ENCODE data around the gene CD46. TPM values are rescaled to one million over a fixed set of nuclear protein-coding genes. Genes with fewer than 3 reads are reported as not detected.
A peak's percentile ranks its signal among the peaks of the same experiment; 100 is the strongest.
"Not testable (repeated sequence)": the region's sequence is repeated elsewhere in the genome, so short reads cannot be mapped to it uniquely, and the experiment has no call there.

The CD46 gene
- total and polyA plus RNA-seq, 2 donors = 69.7 to 152 TPM

DNA sequence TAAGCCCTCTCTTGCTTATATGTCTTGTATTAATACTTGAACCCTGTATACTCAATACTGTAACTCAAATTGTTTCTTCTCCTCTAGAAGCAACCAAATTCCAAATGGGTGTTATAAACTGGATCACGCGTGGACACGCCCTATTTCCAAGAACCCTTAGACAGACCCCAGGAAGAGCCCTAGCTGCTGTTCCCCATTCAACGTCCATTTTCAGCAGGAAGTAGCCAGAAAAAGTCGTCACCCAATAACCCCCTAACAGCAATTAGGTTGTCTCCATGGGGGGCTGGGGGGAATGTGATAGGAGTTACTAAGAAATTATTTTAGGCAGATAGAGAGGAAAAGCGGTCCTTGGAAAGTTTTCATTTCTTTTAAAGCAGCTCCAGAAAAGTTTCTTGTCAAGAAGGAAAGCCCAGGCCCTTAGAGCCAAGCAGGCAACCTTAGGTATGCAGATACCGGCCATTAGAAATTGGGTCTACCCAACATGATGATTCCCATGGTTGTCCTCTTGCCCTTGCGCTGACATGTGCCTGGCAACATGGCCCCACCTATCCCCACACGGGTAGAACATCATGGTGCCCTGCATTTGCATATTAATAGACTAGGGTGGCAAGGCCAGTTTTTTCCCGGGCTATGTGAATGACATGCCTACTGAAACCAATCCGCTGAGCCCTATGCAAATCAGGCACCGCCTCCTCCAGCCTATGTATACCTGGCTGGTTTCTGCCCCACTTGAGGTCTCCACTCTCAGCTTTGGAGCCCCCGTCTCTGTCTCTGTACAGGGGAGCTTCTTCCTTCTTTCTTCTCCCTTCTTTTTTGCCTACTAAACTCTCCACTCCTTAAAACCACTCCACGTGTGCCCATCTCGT, 4.0 kb upstream of the CD46 start:
- H3K4me3 ChIP-seq (ENCODE audit: low read length in 2 of 2) = no peak overlapping the region
- no peaks in the 10 kb centered on the region for H3K36me3 ChIP-seq (ENCODE audit: control insufficient read depth in 2 of 2, insufficient read depth in 2 of 2, low read length in 1 of 2)
- H3K27ac ChIP-seq (ENCODE audit: low read depth in 1 of 2, low read length in 1 of 2) = no peak overlapping the region
- DNase-seq (ENCODE audit: low read depth in 6 of 9, low spot score in 9 of 9) = no peak
- peaks cover 9 to 25% of the 10 kb centered on the region in 2 donors for H3K4me1 ChIP-seq (ENCODE audit: control insufficient read depth in 2 of 2, insufficient read depth in 2 of 2, low read length in 2 of 2)
- peaks cover 1 to 4% of the 10 kb centered on the region in 2 donors for H3K9me3 ChIP-seq (ENCODE audit: control insufficient read depth in 2 of 2, insufficient read depth in 1 of 2, low read length in 1 of 2)
- no peaks in the 10 kb centered on the region for H3K27me3 ChIP-seq (ENCODE audit: control insufficient read depth in 2 of 2, insufficient read depth in 1 of 2, low read length in 1 of 2)
- 98% methylated on average over 15 of the region's 15 CpGs for WGBS

DNA sequence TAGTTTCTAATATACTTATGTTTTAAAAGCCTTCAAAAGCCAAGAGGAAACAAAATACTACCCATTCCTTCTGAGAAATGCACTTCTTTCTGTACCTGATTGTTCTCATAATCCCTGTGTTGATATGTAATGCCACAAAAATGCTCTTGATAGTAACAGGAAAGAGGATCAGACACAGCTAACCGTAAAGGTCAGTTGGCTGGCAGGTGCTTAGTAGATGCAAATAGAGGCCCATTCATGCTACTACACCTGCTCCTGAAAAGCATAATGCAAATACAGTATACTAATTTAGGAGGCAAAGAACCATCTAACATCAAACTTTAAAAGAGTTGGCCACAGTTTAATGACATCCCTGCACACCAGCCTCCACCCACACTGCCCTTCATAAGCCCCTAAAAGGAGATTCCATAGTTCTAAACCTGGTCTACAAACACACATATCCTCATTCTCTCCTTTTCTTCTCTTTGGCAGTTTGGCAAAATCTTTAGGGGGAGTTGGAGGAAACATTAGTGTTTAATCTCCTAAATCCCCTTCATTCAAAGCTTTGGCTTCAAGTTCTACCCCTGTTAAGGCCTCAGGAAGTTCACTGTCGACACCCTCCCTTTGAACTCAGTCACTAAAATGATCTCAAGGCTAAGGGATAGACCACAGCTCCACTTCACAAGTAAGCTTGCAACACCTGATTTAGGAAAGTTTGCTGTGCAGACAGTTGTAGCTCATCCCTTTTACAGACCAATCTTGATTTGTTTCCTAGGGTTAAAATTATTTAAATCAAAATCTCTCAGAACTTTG, 2.9 kb upstream of the CD46 start:
- peak in 6 of 9 donors; percentile 37 to 81 (median 56) for DNase-seq (ENCODE audit: low read depth in 6 of 9, low spot score in 9 of 9)
- H3K4me3 ChIP-seq (ENCODE audit: low read length in 2 of 2) = no peak overlapping the region
- 29% methylated on average over 2 of the region's 2 CpGs for WGBS
- H3K4me1 ChIP-seq (ENCODE audit: control insufficient read depth in 2 of 2, insufficient read depth in 2 of 2, low read length in 2 of 2) = peaks cover 14 to 34% of the 10 kb centered on the region in 2 donors
- no peaks in the 10 kb centered on the region for H3K27me3 ChIP-seq (ENCODE audit: control insufficient read depth in 2 of 2, insufficient read depth in 1 of 2, low read length in 1 of 2)
- no peaks in the 10 kb centered on the region for H3K36me3 ChIP-seq (ENCODE audit: control insufficient read depth in 2 of 2, insufficient read depth in 2 of 2, low read length in 1 of 2)
- H3K9me3 ChIP-seq (ENCODE audit: control insufficient read depth in 2 of 2, insufficient read depth in 1 of 2, low read length in 1 of 2) = peaks cover 1 to 4% of the 10 kb centered on the region in 2 donors
- peak overlapping the region in 1 of 2 donors; percentile 43 for H3K27ac ChIP-seq (ENCODE audit: low read depth in 1 of 2, low read length in 1 of 2)

GRCh38 chr1:207750631-207751305, 1.1 kb upstream of the CD46 start:
- Histone ChIP-seq H3K9me3 (ENCODE audit: control insufficient read depth in 2 of 2, insufficient read depth in 1 of 2, low read length in 1 of 2) (peaks cover 1 to 4% of the 10 kb centered on the region in 2 donors), H3K4me3 (ENCODE audit: low read length in 2 of 2) (peak overlapping the region in 1 of 2 donors; percentile 93), H3K27ac (ENCODE audit: low read depth in 1 of 2, low read length in 1 of 2) (peak overlapping the region in 1 of 2 donors; percentile 80), H3K36me3 (ENCODE audit: control insufficient read depth in 2 of 2, insufficient read depth in 2 of 2, low read length in 1 of 2) (no peaks in the 10 kb centered on the region), H3K4me1 (ENCODE audit: control insufficient read depth in 2 of 2, insufficient read depth in 2 of 2, low read length in 2 of 2) (peaks cover 14 to 40% of the 10 kb centered on the region in 2 donors), H3K27me3 (ENCODE audit: control insufficient read depth in 2 of 2, insufficient read depth in 1 of 2, low read length in 1 of 2) (no peaks in the 10 kb centered on the region)
- 93% methylated on average over 5 of the region's 5 CpGs for WGBS
- DNase-seq (ENCODE audit: low read depth in 6 of 9, low spot score in 9 of 9) = no peak

GRCh38 chr1:207751463-207751789, 428 bp upstream of the CD46 start:
- WGBS = 40% methylated on average over 7 of the region's 7 CpGs
- not testable (repeated sequence) for H3K27me3 ChIP-seq (ENCODE audit: control insufficient read depth in 2 of 2, insufficient read depth in 1 of 2, low read length in 1 of 2); DNase-seq (ENCODE audit: low read depth in 6 of 9, low spot score in 9 of 9); H3K9me3 ChIP-seq (ENCODE audit: control insufficient read depth in 2 of 2, insufficient read depth in 1 of 2, low read length in 1 of 2); H3K36me3 ChIP-seq (ENCODE audit: control insufficient read depth in 2 of 2, insufficient read depth in 2 of 2, low read length in 1 of 2)
- H3K27ac ChIP-seq (ENCODE audit: low read depth in 1 of 2, low read length in 1 of 2) = peak overlapping the region; percentile 80 to 91
- peaks cover 14 to 40% of the 10 kb centered on the region in 2 donors for H3K4me1 ChIP-seq (ENCODE audit: control insufficient read depth in 2 of 2, insufficient read depth in 2 of 2, low read length in 2 of 2)
- peak overlapping the region; percentile 93 for H3K4me3 ChIP-seq (ENCODE audit: low read length in 2 of 2)

- H3K4me1 ChIP-seq (ENCODE audit: control insufficient read depth in 2 of 2, insufficient read depth in 2 of 2, low read length in 2 of 2) = peaks cover 14 to 40% of the 10 kb centered on the region in 2 donors
- H3K36me3 ChIP-seq (ENCODE audit: control insufficient read depth in 2 of 2, insufficient read depth in 2 of 2, low read length in 1 of 2) = peaks cover 0 to 3% of the 10 kb centered on the region in 2 donors
- peak in 4 of 9 donors; percentile 8 to 37 (median 22) for DNase-seq (ENCODE audit: low read depth in 6 of 9, low spot score in 9 of 9)
- H3K27ac ChIP-seq (ENCODE audit: low read depth in 1 of 2, low read length in 1 of 2) = peak overlapping the region; percentile 80 to 91
- peaks cover 1 to 4% of the 10 kb centered on the region in 2 donors for H3K9me3 ChIP-seq (ENCODE audit: control insufficient read depth in 2 of 2, insufficient read depth in 1 of 2, low read length in 1 of 2)
- H3K4me3 ChIP-seq (ENCODE audit: low read length in 2 of 2) = peak overlapping the region; percentile 93
- WGBS = 1% methylated on average over 30 of the region's 30 CpGs
- H3K27me3 ChIP-seq (ENCODE audit: control insufficient read depth in 2 of 2, insufficient read depth in 1 of 2, low read length in 1 of 2) = no peaks in the 10 kb centered on the region
Observed at GRCh38 chr1:207752456-207752998, 673 bp downstream of the CD46 start.

DNA sequence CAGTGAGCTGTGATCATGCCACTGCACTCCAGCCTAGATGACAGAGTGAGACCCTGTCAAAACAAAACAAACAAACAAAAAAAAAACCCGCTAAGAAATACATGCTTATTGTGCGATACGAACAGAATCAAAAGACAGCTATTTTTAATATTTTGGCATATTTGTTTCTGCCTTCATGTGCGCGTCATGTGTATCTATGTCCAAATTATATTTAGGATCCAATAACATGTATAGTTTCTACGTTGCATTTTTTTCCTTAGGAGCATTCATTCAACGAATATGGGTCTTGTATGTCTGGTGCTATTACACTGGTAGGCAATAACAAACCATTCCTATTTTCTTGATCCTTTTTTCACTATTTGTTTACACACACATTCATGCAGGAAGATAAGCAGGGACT, 1.8 kb downstream of the CD46 start:
- peaks cover 0 to 12% of the 10 kb centered on the region in 2 donors for H3K36me3 ChIP-seq (ENCODE audit: control insufficient read depth in 2 of 2, insufficient read depth in 2 of 2, low read length in 1 of 2)
- peaks cover 1 to 4% of the 10 kb centered on the region in 2 donors for H3K9me3 ChIP-seq (ENCODE audit: control insufficient read depth in 2 of 2, insufficient read depth in 1 of 2, low read length in 1 of 2)
- H3K4me1 ChIP-seq (ENCODE audit: control insufficient read depth in 2 of 2, insufficient read depth in 2 of 2, low read length in 2 of 2) = peaks cover 14 to 33% of the 10 kb centered on the region in 2 donors
- H3K27me3 ChIP-seq (ENCODE audit: control insufficient read depth in 2 of 2, insufficient read depth in 1 of 2, low read length in 1 of 2) = no peaks in the 10 kb centered on the region
- H3K27ac ChIP-seq (ENCODE audit: low read depth in 1 of 2, low read length in 1 of 2) = no peak overlapping the region
- DNase-seq (ENCODE audit: low read depth in 6 of 9, low spot score in 9 of 9) = no peak
- WGBS = 95% methylated on average over 7 of the region's 7 CpGs
- H3K4me3 ChIP-seq (ENCODE audit: low read length in 2 of 2) = no peak overlapping the region

GRCh38 chr1:207754011-207754410, 2.2 kb downstream of the CD46 start:
- Histone ChIP-seq H3K27ac (ENCODE audit: low read depth in 1 of 2, low read length in 1 of 2) (no peak overlapping the region), H3K36me3 (ENCODE audit: control insufficient read depth in 2 of 2, insufficient read depth in 2 of 2, low read length in 1 of 2) (peaks cover 0 to 15% of the 10 kb centered on the region in 2 donors), H3K4me3 (ENCODE audit: low read length in 2 of 2) (no peak overlapping the region), H3K27me3 (ENCODE audit: control insufficient read depth in 2 of 2, insufficient read depth in 1 of 2, low read length in 1 of 2) (no peaks in the 10 kb centered on the region), H3K9me3 (ENCODE audit: control insufficient read depth in 2 of 2, insufficient read depth in 1 of 2, low read length in 1 of 2) (peaks cover 1 to 4% of the 10 kb centered on the region in 2 donors), H3K4me1 (ENCODE audit: control insufficient read depth in 2 of 2, insufficient read depth in 2 of 2, low read length in 2 of 2) (peaks cover 10 to 29% of the 10 kb centered on the region in 2 donors)
- no peak for DNase-seq (ENCODE audit: low read depth in 6 of 9, low spot score in 9 of 9)
- WGBS = 92% methylated on average over 4 of the region's 4 CpGs

DNA sequence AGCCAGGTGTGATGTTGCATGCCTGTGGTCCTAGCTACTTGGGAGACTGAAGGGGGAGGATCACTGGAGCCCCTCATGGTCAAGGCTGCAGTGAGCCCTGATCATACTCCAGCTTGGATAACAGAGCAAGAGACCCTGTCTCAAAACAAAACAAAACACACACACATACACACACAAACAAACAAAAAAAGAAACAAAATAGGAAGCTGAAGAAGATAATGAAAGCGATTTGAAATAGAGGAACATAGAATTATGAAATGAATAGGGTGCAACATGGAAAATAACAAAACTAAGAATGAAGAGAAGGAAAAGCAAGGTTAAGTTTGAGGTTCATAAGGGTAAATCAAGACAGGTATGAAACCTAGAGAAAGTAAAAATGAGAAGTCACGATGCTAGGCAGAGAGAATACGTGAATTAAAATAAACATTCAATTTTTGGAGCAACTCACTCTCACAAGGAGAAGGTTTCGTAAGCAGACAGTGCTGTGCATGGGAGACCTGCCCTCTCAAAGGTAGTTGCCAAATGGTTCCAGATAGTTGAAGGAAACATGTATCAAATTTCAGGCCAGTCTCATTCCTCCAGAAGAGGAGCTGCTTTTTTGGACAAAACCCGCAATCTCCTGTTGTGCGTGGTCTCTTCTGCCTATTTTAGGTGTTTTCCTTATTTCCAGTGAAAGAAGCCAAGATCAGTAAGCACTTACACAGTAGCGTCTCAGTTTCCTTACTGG, 3.3 kb downstream of the CD46 start:
- no peak for DNase-seq (ENCODE audit: low read depth in 6 of 9, low spot score in 9 of 9)
- H3K27ac ChIP-seq (ENCODE audit: low read depth in 1 of 2, low read length in 1 of 2) = no peak overlapping the region
- WGBS = 94% methylated on average over 7 of the region's 7 CpGs
- H3K27me3 ChIP-seq (ENCODE audit: control insufficient read depth in 2 of 2, insufficient read depth in 1 of 2, low read length in 1 of 2) = no peaks in the 10 kb centered on the region
- peaks cover 3 to 25% of the 10 kb centered on the region in 2 donors for H3K36me3 ChIP-seq (ENCODE audit: control insufficient read depth in 2 of 2, insufficient read depth in 2 of 2, low read length in 1 of 2)
- peaks cover 1 to 4% of the 10 kb centered on the region in 2 donors for H3K9me3 ChIP-seq (ENCODE audit: control insufficient read depth in 2 of 2, insufficient read depth in 1 of 2, low read length in 1 of 2)
- H3K4me3 ChIP-seq (ENCODE audit: low read length in 2 of 2) = no peak overlapping the region
- peaks cover 8 to 27% of the 10 kb centered on the region in 2 donors for H3K4me1 ChIP-seq (ENCODE audit: control insufficient read depth in 2 of 2, insufficient read depth in 2 of 2, low read length in 2 of 2)
